ENCODE data around the gene SMIM5. TPM values are rescaled to one million over a fixed set of nuclear protein-coding genes. Genes with fewer than 3 reads are reported as not detected.

SMIM5 gene
- total RNA-seq, 2 donors from 2014 or later: 6.4 to 12.0 TPM

DNA sequence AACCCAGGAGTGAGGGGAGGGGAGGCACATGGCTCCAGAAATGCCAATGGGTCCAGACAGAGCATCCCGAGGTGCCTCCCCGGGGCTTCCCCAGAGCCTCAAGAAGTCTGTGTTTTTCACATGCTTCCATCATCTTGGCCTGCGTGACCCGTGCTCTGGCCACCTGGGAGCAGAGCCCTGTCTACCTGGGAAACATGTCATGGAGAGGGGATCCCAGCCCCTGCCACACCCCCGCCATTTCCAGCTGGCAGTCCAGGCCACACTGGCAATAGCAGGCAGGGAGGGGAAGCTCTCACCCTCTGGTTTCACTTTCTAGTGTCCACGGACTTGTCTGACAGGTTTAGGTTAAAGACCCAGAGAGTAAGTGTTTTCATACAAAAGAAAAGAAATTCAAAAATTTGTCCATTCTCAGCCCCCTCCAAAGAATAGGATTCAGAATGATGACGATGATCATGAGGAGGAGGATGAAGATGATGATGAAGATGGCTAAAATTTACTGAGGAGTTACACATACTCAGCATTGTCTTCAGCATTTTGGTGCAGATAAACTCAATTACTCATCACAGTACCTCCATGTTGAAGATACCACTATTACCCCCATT lies 9.0 kb downstream of the SMIM5 start:
- H3K9me3 ChIP-seq: no peaks in the 10 kb centered on the region
- H3K27me3 ChIP-seq: no peaks in the 10 kb centered on the region
- no peaks in the 10 kb centered on the region for H3K36me3 ChIP-seq
- peaks cover 0 to 36% of the 10 kb centered on the region in 2 donors for H3K4me1 ChIP-seq
- TF ChIP-seq, protein P1, sequence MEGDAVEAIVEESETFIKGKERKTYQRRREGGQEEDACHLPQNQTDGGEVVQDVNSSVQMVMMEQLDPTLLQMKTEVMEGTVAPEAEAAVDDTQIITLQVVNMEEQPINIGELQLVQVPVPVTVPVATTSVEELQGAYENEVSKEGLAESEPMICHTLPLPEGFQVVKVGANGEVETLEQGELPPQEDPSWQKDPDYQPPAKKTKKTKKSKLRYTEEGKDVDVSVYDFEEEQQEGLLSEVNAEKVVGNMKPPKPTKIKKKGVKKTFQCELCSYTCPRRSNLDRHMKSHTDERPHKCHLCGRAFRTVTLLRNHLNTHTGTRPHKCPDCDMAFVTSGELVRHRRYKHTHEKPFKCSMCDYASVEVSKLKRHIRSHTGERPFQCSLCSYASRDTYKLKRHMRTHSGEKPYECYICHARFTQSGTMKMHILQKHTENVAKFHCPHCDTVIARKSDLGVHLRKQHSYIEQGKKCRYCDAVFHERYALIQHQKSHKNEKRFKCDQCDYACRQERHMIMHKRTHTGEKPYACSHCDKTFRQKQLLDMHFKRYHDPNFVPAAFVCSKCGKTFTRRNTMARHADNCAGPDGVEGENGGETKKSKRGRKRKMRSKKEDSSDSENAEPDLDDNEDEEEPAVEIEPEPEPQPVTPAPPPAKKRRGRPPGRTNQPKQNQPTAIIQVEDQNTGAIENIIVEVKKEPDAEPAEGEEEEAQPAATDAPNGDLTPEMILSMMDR (IDR thresholded peaks at IDR 0.05): no peak
- H3K27ac ChIP-seq: peak overlapping the region; percentile 66 to 77
- no peak for DNase-seq (ENCODE audit: low spot score)
- no peak overlapping the region for H3K4me3 ChIP-seq

GRCh38 chr17:75642784-75643642 lies 9.8 kb downstream of the SMIM5 start:
- Histone ChIP-seq H3K36me3 (no peaks in the 10 kb centered on the region), H3K27me3 (no peaks in the 10 kb centered on the region), H3K4me1 (peaks cover 0 to 31% of the 10 kb centered on the region in 2 donors), H3K27ac (peak overlapping the region in 1 of 2 donors; percentile 77), H3K9me3 (no peaks in the 10 kb centered on the region), H3K4me3 (no peak overlapping the region)
- TF ChIP-seq, protein P1 (IDR thresholded peaks at IDR 0.05): no peak
- DNase-seq (ENCODE audit: low spot score): no peak

DNA sequence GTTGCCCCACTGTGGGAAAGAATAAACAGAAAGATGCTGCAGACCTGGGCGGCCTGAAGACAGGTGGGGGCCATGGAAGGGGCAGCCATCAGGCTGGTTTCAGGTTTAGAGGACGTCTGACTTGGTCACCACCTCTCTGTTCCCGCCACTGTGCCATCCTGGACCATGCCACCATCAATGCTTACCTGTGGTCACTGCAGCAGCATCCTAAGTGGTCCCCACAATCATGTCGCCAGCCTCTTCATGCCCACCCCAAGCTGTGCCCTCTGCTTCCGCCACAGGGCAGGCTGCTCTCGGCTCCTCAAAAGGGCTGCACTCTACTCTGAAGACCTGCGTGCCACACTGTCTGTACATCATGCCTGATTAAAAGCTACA lies 10.4 kb downstream of the SMIM5 start:
- Histone ChIP-seq H3K9me3 (no peaks in the 10 kb centered on the region), H3K4me3 (no peak overlapping the region), H3K36me3 (no peaks in the 10 kb centered on the region), H3K27me3 (no peaks in the 10 kb centered on the region), H3K27ac (no peak overlapping the region), H3K4me1 (peaks cover 0 to 27% of the 10 kb centered on the region in 2 donors)
- TF ChIP-seq, protein P1 (IDR thresholded peaks at IDR 0.05): no peak
- no peak for DNase-seq (ENCODE audit: low spot score)

DNA sequence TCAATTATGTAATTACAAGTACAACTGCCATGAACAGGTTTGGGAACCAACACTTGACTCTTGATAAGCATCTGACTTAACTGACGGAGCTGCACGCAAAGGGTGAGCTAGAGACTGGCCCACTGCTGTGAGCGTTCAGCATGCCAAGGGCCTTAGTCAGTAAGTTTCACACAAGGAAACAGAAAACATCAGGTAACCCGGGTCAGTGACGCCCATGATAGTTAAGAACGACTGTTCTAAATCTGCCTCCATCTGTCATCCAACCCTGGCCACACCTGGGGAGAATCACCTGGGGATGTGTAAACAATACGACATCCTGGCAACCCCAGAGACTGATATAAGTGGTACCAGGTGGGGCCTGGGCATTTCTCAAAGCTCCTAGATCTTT lies 12.3 kb downstream of the SMIM5 start:
- Histone ChIP-seq H3K27ac (no peak overlapping the region), H3K9me3 (no peaks in the 10 kb centered on the region), H3K4me1 (peaks cover 0 to 18% of the 10 kb centered on the region in 2 donors), H3K36me3 (peaks cover 6% of the 10 kb centered on the region), H3K27me3 (no peaks in the 10 kb centered on the region), H3K4me3 (no peak overlapping the region)
- no peak for DNase-seq (ENCODE audit: low spot score)
- TF ChIP-seq, protein P1 (IDR thresholded peaks at IDR 0.05): no peak

- no peaks in the 10 kb centered on the region for H3K9me3 ChIP-seq
- no peak overlapping the region for H3K4me3 ChIP-seq
- H3K36me3 ChIP-seq: peaks cover 11% of the 10 kb centered on the region
- TF ChIP-seq, protein P1 (IDR thresholded peaks at IDR 0.05): no peak
- no peak for DNase-seq (ENCODE audit: low spot score)
- peaks cover 0 to 13% of the 10 kb centered on the region in 2 donors for H3K4me1 ChIP-seq
- H3K27me3 ChIP-seq: no peaks in the 10 kb centered on the region
- H3K27ac ChIP-seq: no peak overlapping the region
These were observed 12.8 kb downstream of the SMIM5 start for GRCh38 chr17:75645889-75646637.

Measured in right atrium auricular region (tissue), 2 donors.